ENCODE measurements around the gene PEX1.
A peak's percentile ranks its signal among the peaks of the same experiment; 100 is the strongest.
"Not testable (repeated sequence)": the region's sequence is repeated elsewhere in the genome, so short reads cannot be mapped to it uniquely, and the experiment has no call there.

The PEX1 gene

DNA sequence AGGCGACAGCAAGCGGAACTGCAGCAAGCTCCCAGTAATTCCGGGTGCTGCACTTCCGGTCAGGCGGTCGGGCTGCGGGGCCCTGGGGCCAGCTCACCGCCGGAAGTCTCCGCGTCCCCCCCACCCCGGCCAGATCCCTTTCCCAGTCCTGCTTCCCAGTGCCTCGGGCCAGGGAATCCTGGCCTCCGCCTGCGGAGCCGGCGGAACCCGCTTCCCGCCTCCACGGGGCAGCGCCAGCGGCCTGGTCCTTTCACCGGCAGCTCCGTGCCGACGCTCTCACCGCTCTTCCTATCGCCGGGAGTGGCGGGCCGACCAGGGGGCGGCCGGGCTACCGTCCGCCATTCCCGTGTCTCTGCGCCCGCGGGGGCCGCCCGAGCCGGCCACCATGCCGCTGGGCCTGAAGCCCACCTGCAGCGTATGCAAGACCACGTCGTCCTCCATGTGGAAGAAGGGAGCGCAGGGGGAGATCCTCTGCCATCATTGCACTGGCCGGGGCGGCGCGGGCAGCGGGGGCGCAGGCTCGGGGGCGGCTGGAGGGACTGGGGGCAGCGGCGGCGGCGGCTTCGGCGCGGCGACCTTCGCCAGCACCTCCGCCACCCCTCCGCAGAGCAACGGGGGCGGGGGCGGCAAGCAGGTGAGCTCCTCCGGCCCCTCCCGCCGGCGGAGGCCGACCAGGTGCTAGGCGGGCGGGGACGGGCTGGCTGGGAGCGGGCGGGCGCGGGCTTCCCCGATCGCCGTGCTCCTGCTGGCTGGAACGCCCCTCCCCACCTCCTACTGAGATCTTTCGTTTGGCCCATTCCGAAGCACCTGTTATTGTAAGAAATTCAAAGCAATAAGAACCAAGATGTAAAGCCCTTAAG is 80.7 kb downstream of the PEX1 start, which contains the start of gene GATAD1:
Gene GATAD1, plus strand, starts transcription at position 138 of the 860 bp plus-strand sequence. Its CDS starts 248 bp downstream, at position 386.
- Histone ChIP-seq H3K4me1 (ENCODE audit: control insufficient read depth in 2 of 2, insufficient read depth in 2 of 2, low read length in 2 of 2) (peaks cover 0 to 10% of the 10 kb centered on the region in 2 donors), H3K27me3 (ENCODE audit: control insufficient read depth in 2 of 2, insufficient read depth in 2 of 2, low read length in 2 of 2) (no peaks in the 10 kb centered on the region), H3K36me3 (ENCODE audit: control insufficient read depth in 2 of 2, insufficient read depth in 2 of 2, low read length in 2 of 2) (peaks cover 28 to 30% of the 10 kb centered on the region in 2 donors), H3K27ac (ENCODE audit: low read depth in 2 of 2, low read length in 2 of 2) (peak within 1 kb of the TSS; percentile 94 to 97), H3K9me3 (ENCODE audit: control insufficient read depth in 2 of 2, low read length in 2 of 2) (no peaks in the 10 kb centered on the region), H3K4me3 (ENCODE audit: low read length in 2 of 2) (peak within 1 kb of the TSS; percentile 82 to 87), H3K9ac (ENCODE audit: low read depth in 1 of 2, low read length in 2 of 2) (peak within 1 kb of the TSS; percentile 83 to 99)

DNA sequence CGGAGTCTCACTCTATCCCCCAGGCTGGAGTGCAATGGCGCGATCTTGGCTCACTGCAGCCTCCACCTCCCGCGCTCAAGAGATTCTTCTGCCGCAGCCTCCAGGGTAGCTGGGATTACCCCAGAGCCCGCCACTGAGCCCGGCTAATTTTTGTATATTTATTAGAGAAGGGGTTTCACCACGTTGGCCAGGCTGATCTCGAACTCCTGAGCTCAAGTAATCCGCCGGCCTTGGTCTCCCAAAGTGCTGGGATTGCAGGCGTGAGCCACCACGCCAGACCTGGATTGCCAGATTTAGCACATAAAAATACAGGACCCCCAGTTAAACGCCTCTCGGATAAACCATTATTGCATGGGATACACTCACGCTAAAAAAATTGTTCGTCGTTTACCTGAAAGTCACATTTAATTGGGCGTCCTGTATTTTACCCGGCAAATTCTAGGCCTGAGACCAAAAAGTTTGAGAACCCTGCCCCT is 81.4 kb downstream of the PEX1 start:
- Histone ChIP-seq H3K9me3 (ENCODE audit: control insufficient read depth in 2 of 2, low read length in 2 of 2) (no peaks in the 10 kb centered on the region), H3K27ac (ENCODE audit: low read depth in 2 of 2, low read length in 2 of 2) (peak overlapping the region in 1 of 2 donors; percentile 94), H3K4me3 (ENCODE audit: low read length in 2 of 2) (peak overlapping the region; percentile 82 to 87), H3K9ac (ENCODE audit: low read depth in 1 of 2, low read length in 2 of 2) (peak overlapping the region; percentile 83 to 99), H3K4me1 (ENCODE audit: control insufficient read depth in 2 of 2, insufficient read depth in 2 of 2, low read length in 2 of 2) (peaks cover 0 to 10% of the 10 kb centered on the region in 2 donors), H3K36me3 (ENCODE audit: control insufficient read depth in 2 of 2, insufficient read depth in 2 of 2, low read length in 2 of 2) (peaks cover 21 to 23% of the 10 kb centered on the region in 2 donors), H3K27me3 (ENCODE audit: control insufficient read depth in 2 of 2, insufficient read depth in 2 of 2, low read length in 2 of 2) (no peaks in the 10 kb centered on the region)

DNA sequence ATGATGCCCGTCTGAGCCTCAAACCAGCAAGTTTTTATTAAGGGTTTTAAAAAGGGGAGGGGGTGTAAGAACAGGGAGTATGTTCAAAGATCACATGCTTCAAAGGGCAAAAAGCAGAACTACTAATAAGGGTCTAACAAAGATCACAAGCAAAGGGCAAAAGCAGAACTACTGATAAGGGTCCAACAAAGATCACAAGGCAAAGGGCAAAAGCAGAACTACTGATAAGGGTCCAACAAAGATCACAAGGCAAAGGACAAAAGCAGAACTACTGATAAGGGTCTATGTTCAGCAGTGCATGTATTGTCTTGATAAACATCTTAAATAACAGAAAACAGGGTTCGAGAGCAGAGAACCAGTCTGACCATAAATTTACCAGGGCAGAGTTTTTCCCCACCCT is 85.6 kb downstream of the PEX1 start:
- not testable (repeated sequence) for H3K4me1 ChIP-seq (ENCODE audit: control insufficient read depth in 2 of 2, insufficient read depth in 2 of 2, low read length in 2 of 2); H3K36me3 ChIP-seq (ENCODE audit: control insufficient read depth in 2 of 2, insufficient read depth in 2 of 2, low read length in 2 of 2); H3K4me3 ChIP-seq (ENCODE audit: low read length in 2 of 2); H3K9ac ChIP-seq (ENCODE audit: low read depth in 1 of 2, low read length in 2 of 2); H3K27me3 ChIP-seq (ENCODE audit: control insufficient read depth in 2 of 2, insufficient read depth in 2 of 2, low read length in 2 of 2); H3K9me3 ChIP-seq (ENCODE audit: control insufficient read depth in 2 of 2, low read length in 2 of 2); H3K27ac ChIP-seq (ENCODE audit: low read depth in 2 of 2, low read length in 2 of 2)

DNA sequence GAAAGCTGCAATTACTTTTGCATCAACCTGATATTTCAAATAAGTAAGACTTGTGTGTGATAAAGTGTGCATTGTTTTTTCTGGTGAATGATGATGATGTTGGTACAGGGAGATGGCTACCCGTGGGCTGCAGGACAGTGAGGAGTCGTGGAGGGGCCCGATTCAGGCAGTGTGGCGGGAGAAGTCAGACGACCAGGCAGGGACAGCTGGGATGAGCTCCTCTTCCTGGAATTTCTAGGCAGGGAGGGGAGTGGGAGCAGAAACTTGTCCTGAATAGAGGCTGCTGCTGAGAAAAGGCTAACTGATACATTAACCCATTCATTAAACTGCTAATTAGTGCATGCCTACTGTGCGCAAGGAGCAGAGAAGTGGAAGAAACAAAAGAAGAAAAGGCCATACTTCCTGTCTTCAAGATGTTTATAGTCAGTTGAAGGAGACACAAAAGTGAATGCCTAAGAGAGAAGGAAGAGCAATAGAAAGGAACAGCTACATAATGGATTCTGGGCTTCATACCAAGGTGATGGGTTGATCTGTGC is 90.3 kb downstream of the PEX1 start:
- H3K36me3 ChIP-seq (ENCODE audit: control insufficient read depth in 2 of 2, insufficient read depth in 2 of 2, low read length in 2 of 2): no peaks in the 10 kb centered on the region
- H3K4me1 ChIP-seq (ENCODE audit: control insufficient read depth in 2 of 2, insufficient read depth in 2 of 2, low read length in 2 of 2): no peaks in the 10 kb centered on the region
- H3K27ac ChIP-seq (ENCODE audit: low read depth in 2 of 2, low read length in 2 of 2): no peak overlapping the region
- no peaks in the 10 kb centered on the region for H3K27me3 ChIP-seq (ENCODE audit: control insufficient read depth in 2 of 2, insufficient read depth in 2 of 2, low read length in 2 of 2)
- no peaks in the 10 kb centered on the region for H3K9me3 ChIP-seq (ENCODE audit: control insufficient read depth in 2 of 2, low read length in 2 of 2)
- H3K9ac ChIP-seq (ENCODE audit: low read depth in 1 of 2, low read length in 2 of 2): no peak overlapping the region
- no peak overlapping the region for H3K4me3 ChIP-seq (ENCODE audit: low read length in 2 of 2)

Measured in mucosa of rectum (tissue), 2 donors.